Mesothelial cell of epicardium (in vitro differentiated cells): ENCODE results near the gene TAOK3. TPM values are rescaled to one million over a fixed set of nuclear protein-coding genes. Genes with fewer than 3 reads are reported as not detected.

Source experiments
- DNase-seq, 2 experiments: peaks; one replicate each; pipeline ENCODE4 v3.0.0; 2021; ENCODE audit warnings: low spot score in 2 of 2; ENCODE audit not compliant: unreplicated experiment in 2 of 2
- H3K27ac Mint-ChIP-seq: 2 replicates; pipeline ENCODE4 v1.8.0; 2021; ENCODE audit warnings: mixed read lengths
- H3K27me3 Mint-ChIP-seq: 2 replicates; pipeline ENCODE4 v1.8.0; 2021; ENCODE audit warnings: low read depth, mixed read lengths
- H3K36me3 Mint-ChIP-seq: 2 replicates; pipeline ENCODE4 v1.8.0; 2021; ENCODE audit warnings: mixed read lengths
- H3K4me1 Mint-ChIP-seq: 2 replicates; pipeline ENCODE4 v1.8.0; 2021; ENCODE audit warnings: mixed read lengths
- H3K4me3 Mint-ChIP-seq: 2 replicates; pipeline ENCODE4 v1.8.0; 2021; ENCODE audit warnings: mild to moderate bottlenecking, moderate library complexity, mixed read lengths
- H3K9me3 Mint-ChIP-seq: 2 replicates; pipeline ENCODE4 v1.8.0; 2021; ENCODE audit warnings: mixed read lengths
- CTCF ChIP-seq: fragments of 200-600 bp; sonication (generic); IDR thresholded peaks from one replicate; pipeline ENCODE4 v1.5.0; 2021; ENCODE audit warnings: antibody characterized with exemption; ENCODE audit not compliant: unreplicated experiment
- total RNA-seq: library from RNA; stranded (reverse); gene quantifications from 3 replicates; pipeline ENCODE4 v1.2.1, GENCODE V29; 2021

Gene TAOK3
- total RNA-seq, 1 donor from 2014 or later = 27.7 TPM

DNA sequence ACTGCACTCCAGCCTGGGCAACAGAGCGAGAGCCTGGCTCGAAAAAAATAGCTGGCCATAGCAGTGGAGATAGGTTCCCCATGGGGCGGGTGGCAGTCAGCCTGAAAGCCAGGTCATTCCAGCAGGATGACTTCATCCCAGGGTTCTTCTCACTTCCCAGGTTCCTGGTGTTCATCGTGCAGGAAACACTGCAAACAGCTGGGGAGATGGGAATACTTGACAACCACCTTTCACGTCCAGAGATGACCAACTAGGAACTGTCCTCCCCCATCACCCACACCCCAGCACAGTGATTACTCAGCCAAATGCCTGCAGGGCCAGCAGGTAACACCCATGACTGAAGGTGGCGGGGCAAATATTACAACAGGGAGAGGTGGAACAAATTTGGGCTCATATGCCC is 270.6 kb downstream of the TAOK3 start:
- H3K27ac Mint-ChIP-seq = no peak overlapping the region
- H3K4me1 Mint-ChIP-seq = peaks cover 14% of the 10 kb centered on the region
- H3K27me3 Mint-ChIP-seq = no peaks in the 10 kb centered on the region
- no peak for TF ChIP-seq CTCF
- DNase-seq = no peak
- H3K9me3 Mint-ChIP-seq = no peaks in the 10 kb centered on the region
- H3K36me3 Mint-ChIP-seq = no peaks in the 10 kb centered on the region
- peak overlapping the region; percentile 28 for H3K4me3 Mint-ChIP-seq

- H3K4me3 Mint-ChIP-seq = no peak overlapping the region
- H3K9me3 Mint-ChIP-seq = no peaks in the 10 kb centered on the region
- DNase-seq = no peak
- TF ChIP-seq CTCF = no peak
- no peaks in the 10 kb centered on the region for H3K36me3 Mint-ChIP-seq
- no peak overlapping the region for H3K27ac Mint-ChIP-seq
- H3K4me1 Mint-ChIP-seq = peaks cover 8% of the 10 kb centered on the region
- no peaks in the 10 kb centered on the region for H3K27me3 Mint-ChIP-seq
Measured at GRCh38 chr12:118101051-118101450, 271.7 kb downstream of the TAOK3 start.

Other genes starting within 250 kb of the TAOK3 start
- 154 to 166 TPM (median 156 TPM) in 3 replicates for gene PEBP1, start 236.8 kb downstream of the TAOK3 start, total RNA-seq
- 42.2 to 44.6 TPM (median 43.3 TPM) in 3 replicates for gene SUDS3, start 3.6 kb upstream of the TAOK3 start, total RNA-seq